HCEC 1CT (cell line): ENCODE data around the gene GLTP.
"Not testable (repeated sequence)": the region's sequence is repeated elsewhere in the genome, so short reads cannot be mapped to it uniquely, and the experiment has no call there.

Source experiments
- DNase-seq: peaks from one replicate; pipeline ENCODE4 v3.0.0-alpha.2; 2017

The GLTP gene

DNA sequence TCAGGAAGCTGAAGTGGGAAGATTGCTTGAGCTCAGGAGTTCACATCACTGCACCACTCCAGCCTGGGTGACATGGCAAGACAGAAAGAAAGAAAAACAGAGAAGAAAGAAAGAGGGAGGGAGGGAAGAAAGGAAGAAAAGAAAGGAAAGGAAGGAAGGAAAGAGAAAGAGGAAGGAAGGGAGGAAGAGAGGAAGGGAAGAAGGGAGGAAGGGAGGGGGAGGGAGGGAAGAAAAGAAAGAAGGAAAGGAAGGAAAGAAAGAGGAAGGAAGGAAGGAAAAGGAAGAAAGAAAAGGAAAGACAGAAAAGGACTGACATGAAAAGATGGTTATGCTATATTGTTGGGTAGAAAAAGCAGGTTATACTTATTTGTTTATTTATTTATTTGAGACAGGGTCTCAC lies 3.9 kb downstream of the GLTP start:
- no peak for DNase-seq

GRCh38 chr12:109875572-109876131 lies 4.7 kb downstream of the GLTP start:
- DNase-seq: no peak

DNA sequence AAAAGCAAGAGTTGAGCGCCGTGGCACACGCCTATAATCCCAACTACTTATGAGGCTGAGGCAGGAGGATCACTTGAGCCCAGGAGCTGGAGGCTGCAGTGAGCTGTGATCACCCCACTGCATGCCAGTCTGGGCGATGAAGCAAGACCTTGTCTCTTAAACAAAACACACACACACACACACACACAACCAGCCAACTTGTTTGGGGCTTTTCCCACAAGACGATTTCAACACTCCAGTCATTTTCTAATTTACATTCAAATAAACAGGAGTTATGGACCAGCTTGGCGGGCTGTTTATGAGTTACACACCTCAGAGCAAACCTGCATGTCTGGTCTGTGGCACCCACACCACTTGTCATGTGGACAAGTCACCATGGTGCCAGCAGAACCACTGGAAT lies 6.7 kb downstream of the GLTP start:
- DNase-seq: no peak

- DNase-seq: no peak
Observed at GRCh38 chr12:109871668-109872314, 8.6 kb downstream of the GLTP start.

DNA sequence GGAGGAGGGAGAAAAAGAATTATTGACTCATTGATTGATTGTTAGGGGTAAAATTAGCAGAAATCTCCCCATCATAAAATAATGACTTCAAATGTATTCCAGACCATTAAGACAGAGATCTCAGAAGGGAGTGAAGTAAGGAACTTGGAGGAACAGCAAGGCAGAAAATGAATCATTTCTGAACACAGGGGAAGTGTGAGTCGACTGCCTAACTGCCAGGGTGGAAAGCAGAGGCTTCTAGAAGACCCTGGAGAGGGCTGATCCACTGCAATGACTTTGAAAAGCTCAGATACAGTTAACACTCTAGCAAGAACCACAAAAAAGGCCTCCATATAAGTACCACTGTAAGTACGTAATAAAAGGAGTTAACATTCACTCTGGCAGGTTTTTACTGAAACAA lies 9.7 kb downstream of the GLTP start:
- peak; percentile 54 for DNase-seq

DNA sequence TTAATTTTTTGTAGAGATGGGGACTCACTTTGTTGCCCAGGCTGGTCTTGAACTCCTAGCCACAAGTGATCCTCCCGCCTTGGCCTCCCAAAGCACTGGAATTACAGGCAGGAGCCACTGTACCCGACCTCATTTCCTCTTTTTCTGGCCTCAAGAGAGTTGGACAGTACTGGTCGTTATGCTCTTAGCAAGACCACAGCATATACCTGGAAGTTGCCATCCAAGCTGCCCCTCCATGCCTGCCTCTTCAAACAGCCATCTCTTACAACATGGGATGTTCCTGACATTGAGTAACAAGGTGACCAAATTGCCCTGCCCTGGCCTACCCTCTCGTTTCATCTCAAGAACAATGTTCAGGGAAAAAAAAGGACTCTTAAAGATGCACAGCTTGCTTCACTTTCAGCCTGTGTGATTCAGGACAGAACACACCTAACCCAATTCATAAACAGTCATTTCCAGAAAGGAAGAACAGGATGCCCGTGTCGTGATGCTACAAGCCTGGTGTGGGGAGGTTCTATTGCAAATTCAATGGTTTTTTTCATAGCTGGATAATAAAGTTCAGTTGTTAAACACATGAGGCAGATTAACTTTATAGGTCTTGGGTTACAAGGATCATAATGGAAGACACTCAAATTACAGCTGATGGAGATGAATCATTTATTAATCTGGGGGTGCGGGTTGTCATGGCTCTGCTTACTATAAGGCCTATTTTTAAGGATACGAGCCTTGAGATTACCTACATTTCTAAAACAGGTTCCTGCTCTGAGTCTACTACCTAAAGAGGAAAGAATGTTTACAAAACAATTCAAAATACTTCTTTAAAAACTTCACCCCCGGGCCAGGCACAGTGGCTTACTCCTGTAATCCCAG lies 11.9 kb downstream of the GLTP start:
- no peak for DNase-seq

- DNase-seq: no peak
Observed at GRCh38 chr12:109864916-109865315, 15.4 kb downstream of the GLTP start.

GRCh38 chr12:109863847-109864712 lies 16.3 kb downstream of the GLTP start:
- DNase-seq: peak; percentile 26

DNA sequence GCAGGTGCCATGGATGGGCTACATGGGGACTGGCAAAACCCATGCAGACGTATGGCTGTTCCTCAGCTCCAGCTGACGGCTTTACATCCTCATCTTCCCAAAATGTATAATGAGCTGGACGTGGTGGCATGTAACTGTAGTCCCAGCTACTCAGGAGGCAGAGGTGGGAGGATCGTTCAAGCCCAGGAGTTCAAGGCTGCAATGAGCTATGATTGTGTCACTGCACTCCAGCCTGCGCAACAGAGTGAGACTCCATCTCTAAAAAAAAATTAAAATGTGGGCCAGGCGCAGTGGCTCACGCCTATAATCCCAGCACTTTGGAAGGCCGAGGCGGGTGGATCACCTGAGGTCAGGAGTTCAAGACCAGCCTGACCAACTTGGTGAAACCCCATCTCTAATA lies 17.9 kb downstream of the GLTP start:
- not testable (repeated sequence) for DNase-seq

- DNase-seq: peak; percentile 28
Observed at GRCh38 chr12:109861689-109862314, 18.5 kb downstream of the GLTP start.

DNA sequence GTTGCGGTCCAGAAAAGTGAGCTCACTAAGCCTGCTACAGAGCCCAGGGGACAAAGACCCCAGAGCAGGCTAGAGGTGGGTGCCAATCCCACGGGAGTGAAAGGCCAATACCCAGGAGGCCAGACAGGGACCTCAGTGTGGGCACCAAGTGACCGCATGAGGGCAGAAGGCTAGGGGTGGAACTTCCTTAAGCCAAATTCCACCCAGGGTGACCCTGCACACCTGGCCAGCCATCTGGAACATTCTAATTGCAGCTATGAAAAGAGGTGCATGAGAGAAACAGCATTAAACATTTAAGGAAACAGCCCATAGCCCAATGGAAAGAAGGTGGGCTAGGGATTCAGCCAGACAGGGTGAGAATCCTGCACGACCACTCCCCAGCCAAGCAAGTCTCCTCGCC lies 19.4 kb downstream of the GLTP start:
- no peak for DNase-seq

GRCh38 chr12:109858764-109859163 lies 21.6 kb downstream of the GLTP start:
- DNase-seq: no peak

- no peak for DNase-seq
Observed at GRCh38 chr12:109857715-109858114, 22.6 kb downstream of the GLTP start.

DNA sequence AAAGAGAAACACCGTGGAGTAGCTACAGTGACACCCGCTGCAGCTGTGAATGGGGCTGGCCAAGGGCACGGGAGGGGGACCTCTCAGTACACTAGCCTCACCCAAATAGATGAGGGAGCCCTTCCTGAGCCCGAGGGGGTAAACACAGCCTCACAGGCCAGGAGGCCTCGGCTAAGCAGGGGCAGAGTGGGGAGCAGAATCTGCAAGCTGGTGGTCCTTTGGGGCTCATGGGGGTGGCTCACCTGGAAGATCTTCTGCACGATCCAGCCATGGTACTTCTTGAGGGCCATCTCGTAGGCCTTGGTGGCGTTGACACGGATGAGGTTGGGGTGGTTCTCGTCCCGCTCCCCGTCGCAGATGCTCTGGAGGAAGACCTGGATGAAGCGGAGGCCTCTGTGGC lies 25.0 kb downstream of the GLTP start:
- no peak for DNase-seq

DNA sequence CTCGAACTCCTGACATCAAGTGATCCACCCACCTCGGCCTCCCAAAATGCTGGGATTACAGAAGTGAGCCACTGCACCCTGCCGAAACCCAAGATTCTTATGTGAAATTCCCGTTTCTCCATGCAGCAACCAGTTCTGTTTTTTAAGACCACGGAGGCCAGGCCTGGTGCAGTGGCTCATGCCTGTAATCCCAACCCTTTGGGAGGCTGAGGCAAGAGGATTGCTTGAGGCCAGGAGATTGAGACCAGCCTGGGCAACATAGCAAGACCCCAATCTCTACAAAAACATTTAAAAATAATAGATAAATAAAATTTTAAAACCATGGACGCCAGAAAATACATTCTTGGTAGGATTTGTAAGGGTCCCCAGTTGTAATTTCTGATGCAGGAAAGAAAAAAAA lies 29.8 kb downstream of the GLTP start:
- not testable (repeated sequence) for DNase-seq

GRCh38 chr12:109847142-109847735 lies 33.1 kb downstream of the GLTP start:
- DNase-seq: no peak

DNA sequence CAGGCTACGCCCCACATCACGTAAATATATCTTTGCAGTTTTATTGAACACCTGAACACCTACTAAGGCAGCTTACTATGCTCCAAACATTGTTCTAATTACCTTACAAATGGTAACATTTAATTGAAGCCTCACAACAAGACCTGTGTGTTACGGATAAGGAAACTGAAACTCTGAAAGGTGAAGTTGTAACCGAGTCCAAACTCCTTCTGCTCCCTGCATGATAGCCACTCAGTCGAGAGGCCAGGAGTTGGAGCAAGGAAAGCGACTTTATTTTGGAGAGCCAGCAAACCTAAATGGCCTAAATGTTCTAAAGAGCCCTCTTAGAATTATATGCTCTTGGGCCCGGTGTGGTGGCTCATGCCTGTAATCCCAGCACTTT lies 34.5 kb downstream of the GLTP start:
- no peak for DNase-seq

DNA sequence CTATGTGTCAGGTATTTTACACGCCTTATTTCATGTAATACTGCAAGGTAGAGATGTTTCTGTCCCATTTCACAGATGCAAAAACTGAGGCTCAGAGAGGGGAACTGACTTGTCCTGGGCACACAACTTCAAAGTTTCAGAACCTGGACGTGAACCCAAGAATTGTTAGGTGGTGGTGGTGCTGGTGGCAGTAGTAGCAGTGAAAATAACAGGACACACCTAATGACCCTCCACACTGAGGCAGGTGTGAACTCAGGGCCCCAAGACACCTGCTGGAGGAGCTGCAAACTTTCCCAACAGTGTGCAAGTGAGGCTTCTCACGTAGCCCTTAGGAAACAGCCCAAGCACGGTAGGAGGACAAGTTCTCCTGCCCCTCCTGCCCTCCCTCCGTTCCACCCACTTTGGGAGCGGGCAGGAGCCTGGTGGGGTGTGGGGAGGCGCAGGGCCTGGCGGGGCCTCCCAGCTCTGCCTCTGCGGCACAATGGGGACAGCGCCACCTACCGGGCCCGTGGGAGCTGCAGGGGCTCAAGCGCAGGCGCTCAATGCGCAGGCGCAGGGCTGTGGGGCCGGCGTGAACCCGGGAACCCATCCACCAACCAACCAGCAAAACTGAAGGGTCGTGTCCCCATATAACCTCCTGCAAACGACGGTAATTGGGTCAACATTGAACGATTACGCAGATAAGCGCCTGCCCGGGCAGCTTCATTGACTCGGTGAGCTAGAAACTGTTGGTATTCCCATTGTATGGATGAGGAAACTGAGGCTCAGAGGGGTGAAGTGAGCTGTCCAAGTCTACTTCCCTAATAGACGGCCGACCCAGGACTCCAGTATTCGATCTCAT lies 35.1 kb downstream of the GLTP start:
- peak; percentile 58 for DNase-seq

DNA sequence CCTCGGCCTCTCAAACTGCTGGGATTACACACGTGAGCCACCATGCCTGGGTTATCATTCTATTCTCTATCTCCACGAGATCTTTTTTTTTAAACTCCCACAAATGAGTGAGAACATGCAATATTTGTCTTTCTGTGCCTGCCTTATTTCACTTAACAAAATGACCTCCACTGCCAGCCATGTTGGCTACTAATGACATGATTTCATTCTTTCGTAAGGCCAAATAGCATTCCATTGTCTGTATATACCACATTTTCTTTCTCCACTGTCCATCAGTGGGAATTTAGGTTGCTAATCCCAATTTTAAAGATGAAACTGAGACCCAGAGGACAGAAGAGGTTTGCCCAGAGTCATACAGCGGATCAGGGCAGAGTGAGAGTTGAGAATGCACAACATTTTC lies 36.2 kb downstream of the GLTP start:
- DNase-seq: no peak

DNA sequence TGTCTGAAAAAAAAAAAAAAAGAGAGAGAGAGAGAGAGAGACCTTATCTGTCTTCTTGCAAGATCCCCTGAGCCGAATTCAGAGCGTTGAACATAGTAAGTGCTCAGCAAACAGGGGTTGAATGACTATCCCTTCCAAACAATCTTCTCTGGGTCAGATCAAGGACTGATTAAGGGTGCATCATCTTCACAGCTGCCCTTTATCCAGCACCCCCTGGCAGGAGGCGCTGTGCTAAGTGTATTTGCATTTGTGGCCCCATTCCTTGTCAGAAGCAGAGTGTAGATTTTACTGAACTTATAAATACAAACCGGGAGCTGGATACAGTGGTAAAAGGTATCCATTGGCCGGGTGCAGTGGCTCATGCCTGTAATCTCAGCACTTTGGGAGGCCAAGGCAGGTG lies 38.3 kb downstream of the GLTP start:
- peak; percentile 6 for DNase-seq

GRCh38 chr12:109841356-109841755 lies 39.0 kb downstream of the GLTP start:
- no peak for DNase-seq
